Measurements from ENCODE around the gene LDLRAD4.

Gene LDLRAD4

GRCh38 chr18:13539843-13540476, 321.4 kb downstream of the LDLRAD4 start:
- peaks cover 44% of the 10 kb centered on the region for H3K36me3 ChIP-seq (ENCODE audit: insufficient read depth, low read length)
- H2AFZ ChIP-seq (ENCODE audit: low read depth, low read length) = no peak overlapping the region
- peaks cover 14% of the 10 kb centered on the region; the same call in 1 of the 2 replicates for H4K20me1 ChIP-seq (ENCODE audit: insufficient read depth, low read length)
- DNase-seq (no peak), ATAC-seq (ENCODE audit: insufficient read depth, low read depth) (no peak)
- H3K79me2 ChIP-seq (ENCODE audit: insufficient read depth, low read length) = peaks cover 97% of the 10 kb centered on the region
- peak overlapping the region; percentile 27 for H3K27ac ChIP-seq (ENCODE audit: low read length)
- H3K9me3 ChIP-seq (ENCODE audit: insufficient read depth, low read length, severe bottlenecking) = no peaks in the 10 kb centered on the region
- H3K27me3 ChIP-seq (ENCODE audit: insufficient read depth, low read length, poor library complexity) = no peaks in the 10 kb centered on the region
- no peak overlapping the region for H3K4me2 ChIP-seq (ENCODE audit: insufficient read depth, low read length)
- no peak overlapping the region for H3K9ac ChIP-seq (ENCODE audit: low read depth, low read length)
- peaks cover 23% of the 10 kb centered on the region for H3K4me1 ChIP-seq (ENCODE audit: insufficient read depth, low read length)
- H3K4me3 ChIP-seq (ENCODE audit: low read depth in 1 of 2, low read length in 2 of 2) = no peak overlapping the region
- no peak for TF ChIP-seq EZH2 (IDR thresholded peaks at IDR 0.05; ENCODE audit: borderline replicate concordance, low read depth, low read length, severe bottlenecking)
- TF ChIP-seq, protein P1, sequence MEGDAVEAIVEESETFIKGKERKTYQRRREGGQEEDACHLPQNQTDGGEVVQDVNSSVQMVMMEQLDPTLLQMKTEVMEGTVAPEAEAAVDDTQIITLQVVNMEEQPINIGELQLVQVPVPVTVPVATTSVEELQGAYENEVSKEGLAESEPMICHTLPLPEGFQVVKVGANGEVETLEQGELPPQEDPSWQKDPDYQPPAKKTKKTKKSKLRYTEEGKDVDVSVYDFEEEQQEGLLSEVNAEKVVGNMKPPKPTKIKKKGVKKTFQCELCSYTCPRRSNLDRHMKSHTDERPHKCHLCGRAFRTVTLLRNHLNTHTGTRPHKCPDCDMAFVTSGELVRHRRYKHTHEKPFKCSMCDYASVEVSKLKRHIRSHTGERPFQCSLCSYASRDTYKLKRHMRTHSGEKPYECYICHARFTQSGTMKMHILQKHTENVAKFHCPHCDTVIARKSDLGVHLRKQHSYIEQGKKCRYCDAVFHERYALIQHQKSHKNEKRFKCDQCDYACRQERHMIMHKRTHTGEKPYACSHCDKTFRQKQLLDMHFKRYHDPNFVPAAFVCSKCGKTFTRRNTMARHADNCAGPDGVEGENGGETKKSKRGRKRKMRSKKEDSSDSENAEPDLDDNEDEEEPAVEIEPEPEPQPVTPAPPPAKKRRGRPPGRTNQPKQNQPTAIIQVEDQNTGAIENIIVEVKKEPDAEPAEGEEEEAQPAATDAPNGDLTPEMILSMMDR (IDR thresholded peaks at IDR 0.05; ENCODE audit: borderline replicate concordance, extremely low read depth, low read length, poor library complexity, severe bottlenecking) = no peak

- Histone ChIP-seq H3K4me3 (ENCODE audit: low read depth in 1 of 2, low read length in 2 of 2) (no peak overlapping the region), H4K20me1 (ENCODE audit: insufficient read depth, low read length) (peaks cover 14% of the 10 kb centered on the region; the same call in 1 of the 2 replicates), H3K27me3 (ENCODE audit: insufficient read depth, low read length, poor library complexity) (no peaks in the 10 kb centered on the region), H3K4me2 (ENCODE audit: insufficient read depth, low read length) (no peak overlapping the region), H3K27ac (ENCODE audit: low read length) (peak overlapping the region; percentile 26; the same call in 1 of the 2 replicates), H3K9ac (ENCODE audit: low read depth, low read length) (no peak overlapping the region), H2AFZ (ENCODE audit: low read depth, low read length) (no peak overlapping the region), H3K79me2 (ENCODE audit: insufficient read depth, low read length) (peaks cover 97% of the 10 kb centered on the region), H3K36me3 (ENCODE audit: insufficient read depth, low read length) (peaks cover 51% of the 10 kb centered on the region), H3K4me1 (ENCODE audit: insufficient read depth, low read length) (peaks cover 23% of the 10 kb centered on the region), H3K9me3 (ENCODE audit: insufficient read depth, low read length, severe bottlenecking) (no peaks in the 10 kb centered on the region)
- peak; percentile 24 for DNase-seq
- peak; percentile 57; the same call in 1 of the 3 replicates for ATAC-seq (ENCODE audit: insufficient read depth, low read depth)
- no peak for TF ChIP-seq EZH2 (IDR thresholded peaks at IDR 0.05; ENCODE audit: borderline replicate concordance, low read depth, low read length, severe bottlenecking)
These were observed 322.1 kb downstream of the LDLRAD4 start for GRCh38 chr18:13540477-13541182.

DNA sequence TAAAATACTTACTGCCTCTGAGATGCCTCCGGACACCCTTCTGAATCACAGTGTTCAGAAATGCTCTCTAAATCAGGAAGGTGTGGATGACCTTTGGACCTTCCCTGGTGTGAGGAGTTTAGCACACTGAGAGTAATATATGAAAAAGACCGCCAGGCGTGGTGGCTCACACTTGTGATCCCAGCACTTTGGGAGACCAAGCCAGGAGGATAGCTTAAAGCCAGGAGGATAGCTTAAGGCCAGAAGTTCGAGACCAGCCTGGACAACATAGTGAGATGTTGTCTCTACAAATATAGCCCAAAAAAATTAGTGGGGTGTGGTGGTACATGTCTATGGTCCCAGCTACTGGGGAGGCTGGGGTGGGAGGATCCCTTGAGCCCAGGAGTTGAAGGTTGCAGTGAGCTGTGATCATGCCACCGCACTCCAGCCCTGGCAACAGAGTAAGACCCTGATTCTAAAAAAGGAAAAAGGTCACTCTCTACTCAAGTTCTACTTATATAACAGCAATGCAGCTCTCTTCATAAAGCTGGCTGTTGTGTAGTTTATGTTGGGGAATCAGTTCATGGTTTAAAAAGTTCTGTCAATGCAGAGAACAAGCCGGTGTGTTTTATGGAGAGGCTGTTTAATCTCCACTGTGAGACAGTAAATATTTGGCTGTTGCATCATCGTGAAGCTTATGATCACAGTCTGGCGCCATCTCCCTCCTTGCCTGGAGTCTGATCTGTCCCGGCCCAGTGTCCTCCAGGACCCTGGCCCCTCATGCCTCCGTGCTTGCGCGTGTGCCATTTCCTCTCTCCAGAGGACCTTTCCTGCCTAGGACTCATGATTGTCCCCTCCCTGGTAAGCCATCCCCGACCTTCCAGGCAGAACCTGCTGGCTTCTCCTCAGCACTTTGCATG, 323.3 kb downstream of the LDLRAD4 start:
- no peak overlapping the region for H2AFZ ChIP-seq (ENCODE audit: low read depth, low read length)
- no peak overlapping the region for H3K4me2 ChIP-seq (ENCODE audit: insufficient read depth, low read length)
- peak overlapping the region; percentile 20; the same call in 1 of the 2 replicates for H3K27ac ChIP-seq (ENCODE audit: low read length)
- H3K4me3 ChIP-seq (ENCODE audit: low read depth in 1 of 2, low read length in 2 of 2) = no peak overlapping the region
- no peak for DNase-seq
- H3K4me1 ChIP-seq (ENCODE audit: insufficient read depth, low read length) = peaks cover 23% of the 10 kb centered on the region
- no peak for ATAC-seq (ENCODE audit: insufficient read depth, low read depth)
- TF ChIP-seq, protein P1 (IDR thresholded peaks at IDR 0.05; ENCODE audit: borderline replicate concordance, extremely low read depth, low read length, poor library complexity, severe bottlenecking) = no peak
- TF ChIP-seq EZH2 (IDR thresholded peaks at IDR 0.05; ENCODE audit: borderline replicate concordance, low read depth, low read length, severe bottlenecking) = no peak
- peaks cover 7% of the 10 kb centered on the region for H3K9me3 ChIP-seq (ENCODE audit: insufficient read depth, low read length, severe bottlenecking)
- no peak overlapping the region for H3K9ac ChIP-seq (ENCODE audit: low read depth, low read length)
- peaks cover 63% of the 10 kb centered on the region for H3K36me3 ChIP-seq (ENCODE audit: insufficient read depth, low read length)
- H3K79me2 ChIP-seq (ENCODE audit: insufficient read depth, low read length) = peaks cover 97% of the 10 kb centered on the region
- H4K20me1 ChIP-seq (ENCODE audit: insufficient read depth, low read length) = peaks cover 11% of the 10 kb centered on the region; the same call in 1 of the 2 replicates
- no peaks in the 10 kb centered on the region for H3K27me3 ChIP-seq (ENCODE audit: insufficient read depth, low read length, poor library complexity)

Data from DND-41 (cell line).